Osteocyte (in vitro differentiated cells): ENCODE results near the gene FAM151B. TPM values are rescaled to one million over a fixed set of nuclear protein-coding genes. Genes with fewer than 3 reads are reported as not detected.

Experiments used
- DNase-seq: peaks from one replicate; pipeline ENCODE4 v3.0.0; 2021; ENCODE audit warnings: mixed read lengths; ENCODE audit not compliant: unreplicated experiment; ENCODE audit errors: extremely low spot score
- H3K27ac Mint-ChIP-seq: one replicate; pipeline ENCODE4 v1.8.0; 2021; ENCODE audit warnings: mild to moderate bottlenecking, mixed read lengths; ENCODE audit not compliant: unreplicated experiment
- H3K27me3 Mint-ChIP-seq: one replicate; pipeline ENCODE4 v1.8.0; 2021; ENCODE audit warnings: mixed read lengths; ENCODE audit not compliant: unreplicated experiment
- H3K36me3 Mint-ChIP-seq: one replicate; pipeline ENCODE4 v1.8.0; 2021; ENCODE audit warnings: mixed read lengths; ENCODE audit not compliant: unreplicated experiment
- H3K4me1 Mint-ChIP-seq: one replicate; pipeline ENCODE4 v1.8.0; 2021; ENCODE audit warnings: mixed read lengths; ENCODE audit not compliant: unreplicated experiment
- H3K4me3 Mint-ChIP-seq: one replicate; pipeline ENCODE4 v1.8.0; 2021; ENCODE audit warnings: mild to moderate bottlenecking, moderate library complexity, mixed read lengths; ENCODE audit not compliant: unreplicated experiment
- H3K9me3 Mint-ChIP-seq: one replicate; pipeline ENCODE4 v1.8.0; 2021; ENCODE audit warnings: mixed read lengths; ENCODE audit not compliant: unreplicated experiment
- CTCF ChIP-seq: fragments of 200-600 bp; sonication (generic); IDR thresholded peaks from 2 replicates; pipeline ENCODE4 v1.5.0; 2021; ENCODE audit warnings: antibody characterized with exemption, mild to moderate bottlenecking, moderate library complexity
- total RNA-seq: library from RNA; stranded (reverse); gene quantifications from 2 replicates; pipeline ENCODE4 v1.2.1, GENCODE V29; 2021

The FAM151B gene
- total RNA-seq, 1 donor from 2014 or later, result 4.9 TPM

DNA sequence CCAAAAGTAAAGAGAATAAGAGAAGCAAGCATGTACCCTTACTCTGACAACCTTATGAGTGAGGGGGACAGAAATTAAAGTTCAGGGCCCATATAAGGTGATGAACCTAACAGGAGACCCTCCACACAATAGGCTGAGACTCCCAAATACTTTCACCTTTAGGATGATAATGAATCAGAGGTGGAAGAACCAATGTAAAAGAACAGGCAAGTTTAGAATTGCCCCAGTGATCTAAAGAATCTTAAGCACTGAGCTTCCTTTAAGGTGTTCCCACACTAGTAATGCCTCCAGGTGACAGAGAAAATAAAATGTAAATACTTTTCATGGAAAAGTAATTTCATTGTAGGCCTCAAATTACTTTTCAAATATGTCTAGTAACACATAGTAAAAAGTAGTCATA is 8.2 kb upstream of the FAM151B start:
- no peaks in the 10 kb centered on the region for H3K27me3 Mint-ChIP-seq
- no peak for DNase-seq
- peaks cover 62% of the 10 kb centered on the region for H3K36me3 Mint-ChIP-seq
- H3K4me3 Mint-ChIP-seq, result no peak overlapping the region
- H3K4me1 Mint-ChIP-seq, result no peaks in the 10 kb centered on the region
- peaks cover 4% of the 10 kb centered on the region for H3K9me3 Mint-ChIP-seq
- no peak overlapping the region for H3K27ac Mint-ChIP-seq
- no peak for TF ChIP-seq CTCF

GRCh38 chr5:80480354-80480753 is 7.5 kb upstream of the FAM151B start:
- no peak for TF ChIP-seq CTCF
- Mint-ChIP-seq H3K36me3 (peaks cover 63% of the 10 kb centered on the region), H3K4me3 (no peak overlapping the region), H3K4me1 (no peaks in the 10 kb centered on the region), H3K9me3 (peaks cover 4% of the 10 kb centered on the region), H3K27me3 (no peaks in the 10 kb centered on the region), H3K27ac (no peak overlapping the region)
- no peak for DNase-seq

DNA sequence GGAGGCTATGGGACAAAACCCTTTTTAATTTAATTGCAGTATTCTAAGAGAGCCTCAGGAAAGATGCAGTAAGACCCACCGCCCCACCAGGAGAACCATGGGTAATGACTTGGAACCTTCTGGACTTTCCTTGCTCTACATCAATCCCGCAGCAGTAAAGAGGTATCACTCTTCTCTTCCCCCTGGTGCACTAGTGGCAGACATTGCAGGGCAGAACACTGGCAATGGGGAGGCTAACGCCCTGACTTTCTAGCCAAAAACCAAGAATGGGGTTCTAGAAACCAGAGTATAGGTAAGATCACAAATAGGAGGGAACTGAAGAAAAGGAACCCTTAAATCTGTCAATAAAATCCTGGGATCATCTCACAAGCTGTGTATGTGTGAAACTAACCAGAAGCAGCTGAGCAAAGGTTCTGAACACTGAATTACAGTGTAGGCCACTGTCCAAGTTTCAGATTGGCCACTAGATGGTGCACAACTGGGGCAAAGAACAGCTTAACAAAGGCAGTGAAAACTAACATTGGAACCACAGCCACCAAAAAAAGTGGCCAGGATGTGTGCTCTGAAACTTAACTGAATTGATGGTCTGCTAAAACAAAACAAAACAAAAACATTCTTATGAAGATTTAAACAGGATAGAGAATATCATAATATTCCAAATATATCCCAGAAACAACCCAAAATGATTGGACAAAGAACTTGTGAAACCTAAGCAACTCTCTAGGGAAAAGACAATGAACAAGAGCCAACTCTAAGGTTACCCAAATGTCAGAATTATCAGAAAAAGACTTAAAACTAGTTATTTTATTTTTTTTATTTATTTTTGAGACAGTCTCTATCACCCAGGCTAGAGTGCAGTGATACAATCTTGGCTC is 6.6 kb upstream of the FAM151B start:
- no peak overlapping the region for H3K4me3 Mint-ChIP-seq
- H3K4me1 Mint-ChIP-seq, result no peaks in the 10 kb centered on the region
- peaks cover 63% of the 10 kb centered on the region for H3K36me3 Mint-ChIP-seq
- DNase-seq, result no peak
- no peaks in the 10 kb centered on the region for H3K27me3 Mint-ChIP-seq
- peak; percentile 67 for TF ChIP-seq CTCF
- peak overlapping the region; percentile 36 for H3K27ac Mint-ChIP-seq
- peaks cover 4% of the 10 kb centered on the region for H3K9me3 Mint-ChIP-seq

DNA sequence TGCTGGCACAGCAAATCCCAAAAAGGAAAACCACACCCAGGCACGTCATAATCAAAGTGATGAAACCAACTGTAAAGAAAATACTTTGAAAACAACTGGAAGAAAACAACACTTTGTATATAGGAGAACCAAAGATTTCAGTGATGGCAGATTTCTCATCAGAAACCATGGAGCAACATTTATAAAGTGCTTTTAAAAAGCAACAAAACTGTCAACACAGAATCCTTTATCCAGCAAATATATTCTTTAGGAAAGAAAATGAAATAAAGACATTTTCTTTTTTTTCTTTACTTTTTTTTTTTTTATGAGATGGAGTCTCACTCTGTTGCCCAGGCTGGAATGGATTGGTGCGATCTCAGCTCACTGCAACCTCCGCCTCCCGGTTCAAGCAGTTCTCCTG is 5.3 kb upstream of the FAM151B start:
- H3K9me3 Mint-ChIP-seq, result peaks cover 4% of the 10 kb centered on the region
- no peaks in the 10 kb centered on the region for H3K27me3 Mint-ChIP-seq
- H3K4me3 Mint-ChIP-seq, result no peak overlapping the region
- no peak for DNase-seq
- peaks cover 10% of the 10 kb centered on the region for H3K4me1 Mint-ChIP-seq
- TF ChIP-seq CTCF, result no peak
- H3K27ac Mint-ChIP-seq, result no peak overlapping the region
- peaks cover 57% of the 10 kb centered on the region for H3K36me3 Mint-ChIP-seq

DNA sequence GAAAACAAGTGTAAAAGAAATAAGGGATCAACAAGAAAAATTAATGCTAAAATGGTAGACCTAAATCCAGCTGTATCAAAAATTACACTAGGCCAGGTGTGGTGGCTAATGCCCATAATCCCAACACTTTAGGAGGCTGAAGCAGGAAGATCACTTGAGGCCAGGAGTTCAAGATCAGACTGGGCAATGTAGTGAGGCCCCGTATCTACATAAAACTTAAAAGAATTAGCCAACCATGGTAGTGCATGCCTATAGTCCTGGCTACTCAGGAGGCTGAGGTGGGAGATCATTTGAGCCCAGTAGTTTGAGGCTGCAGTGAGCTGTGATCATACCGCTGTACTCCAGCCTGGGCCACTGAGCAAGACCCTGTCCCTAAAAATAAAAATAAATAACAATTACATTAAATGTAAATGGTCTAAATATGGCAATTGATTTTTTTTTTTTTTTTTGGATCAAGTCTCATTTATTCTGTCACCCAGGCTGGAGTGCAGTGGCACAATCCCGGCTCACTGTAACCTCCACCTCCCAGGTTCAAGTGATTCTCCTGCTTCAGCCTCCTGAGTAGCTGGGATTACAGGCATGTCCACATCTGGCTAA is 4.2 kb upstream of the FAM151B start:
- Mint-ChIP-seq H3K27me3 (no peaks in the 10 kb centered on the region), H3K36me3 (peaks cover 53% of the 10 kb centered on the region), H3K4me3 (no peak overlapping the region), H3K9me3 (peaks cover 4% of the 10 kb centered on the region), H3K27ac (no peak overlapping the region), H3K4me1 (peaks cover 18% of the 10 kb centered on the region)
- DNase-seq, result no peak
- TF ChIP-seq CTCF, result no peak
